GM15510 (cell line): ENCODE results near the gene EIF2A.

ENCODE experiments used
- POLR2A ChIP-seq: IDR thresholded peaks from 3 replicates; pipeline ENCODE4 v1.6.1; 2011; ENCODE audit warnings: borderline replicate concordance; ENCODE audit not compliant: insufficient read length; ENCODE audit errors: extremely low read depth

The EIF2A gene

DNA sequence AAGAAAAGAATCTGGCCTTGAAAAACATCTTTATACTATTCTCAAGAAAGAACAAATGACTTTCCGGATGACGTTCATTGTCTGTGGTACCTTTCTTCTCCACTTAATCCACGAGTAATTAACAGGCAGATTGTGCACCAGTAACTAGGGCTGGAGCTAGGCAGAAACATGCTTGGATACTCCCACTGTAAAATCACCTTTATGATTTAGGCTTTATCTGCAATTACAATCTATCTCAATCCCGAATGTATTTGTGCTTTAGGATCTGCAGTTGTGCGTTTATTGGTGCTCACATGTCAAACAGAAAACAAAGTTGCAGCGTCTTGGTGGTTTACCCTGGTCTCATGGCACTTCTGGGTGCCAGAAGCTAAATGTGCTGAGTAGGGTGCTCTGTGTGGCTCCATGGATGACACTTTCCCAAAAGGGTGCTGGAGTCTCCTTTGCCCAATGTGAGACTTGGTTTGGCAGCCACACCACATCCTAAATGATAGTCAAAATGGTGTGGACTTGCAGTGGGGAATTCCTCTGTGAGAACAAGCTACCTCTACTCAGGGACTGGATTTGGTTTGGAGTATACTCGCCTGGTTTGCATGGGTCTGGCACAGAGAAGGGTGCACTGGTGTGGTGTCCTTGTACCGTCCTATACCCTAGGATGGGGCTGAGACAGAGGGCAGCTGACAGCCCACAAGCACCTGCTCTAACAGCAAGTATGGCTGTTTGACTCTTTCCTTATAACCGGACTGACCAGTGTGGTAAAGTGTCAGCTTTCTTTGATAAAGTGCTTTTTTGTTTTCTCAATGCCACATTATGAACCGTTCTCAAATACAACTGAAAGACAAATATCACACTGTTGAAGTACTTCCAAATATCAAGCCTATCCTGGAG, 8.0 kb upstream of the EIF2A start:
- no peak for TF ChIP-seq POLR2A

- TF ChIP-seq POLR2A: no peak
Observed at GRCh38 chr3:150540297-150540696, 6.3 kb upstream of the EIF2A start.

DNA sequence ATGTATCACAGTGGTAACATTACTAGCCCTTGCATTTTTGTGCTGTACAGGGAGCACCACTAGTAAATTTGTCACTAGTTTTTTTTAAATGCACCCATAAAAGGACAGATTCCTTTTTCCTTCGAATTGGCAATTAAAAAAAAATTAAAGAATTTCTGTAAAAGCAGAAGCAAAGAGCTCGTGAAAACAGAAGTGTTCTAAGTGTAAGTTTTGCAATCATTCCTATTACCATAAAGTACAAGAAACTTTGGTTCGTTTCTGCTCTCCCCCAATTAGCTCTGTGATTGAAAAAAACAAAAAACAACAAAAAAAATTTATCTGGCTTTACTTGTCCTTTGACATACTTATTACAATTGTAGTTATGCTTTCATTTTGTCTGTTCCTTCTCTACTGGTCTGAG, 5.6 kb upstream of the EIF2A start:
- no peak for TF ChIP-seq POLR2A

GRCh38 chr3:150543128-150543527, 3.5 kb upstream of the EIF2A start:
- no peak for TF ChIP-seq POLR2A

DNA sequence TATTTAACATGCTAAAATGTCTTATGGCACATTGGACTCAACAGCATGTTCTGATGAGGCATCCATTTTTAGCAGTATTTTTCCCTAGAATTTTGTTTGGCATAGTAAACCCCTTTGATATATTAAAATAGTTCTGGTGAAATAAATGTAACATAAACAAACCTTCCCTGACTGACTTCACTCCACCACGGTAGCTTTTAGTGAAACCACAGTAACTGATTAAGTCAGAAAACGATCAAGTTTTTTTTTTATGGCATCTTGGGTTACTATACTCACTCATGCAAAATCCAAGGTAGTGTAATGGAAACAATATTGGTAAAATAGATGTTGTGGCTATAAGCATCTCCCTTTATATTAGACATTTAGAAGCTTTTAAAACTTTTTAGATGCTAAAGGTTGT, 3.1 kb upstream of the EIF2A start:
- no peak for TF ChIP-seq POLR2A

DNA sequence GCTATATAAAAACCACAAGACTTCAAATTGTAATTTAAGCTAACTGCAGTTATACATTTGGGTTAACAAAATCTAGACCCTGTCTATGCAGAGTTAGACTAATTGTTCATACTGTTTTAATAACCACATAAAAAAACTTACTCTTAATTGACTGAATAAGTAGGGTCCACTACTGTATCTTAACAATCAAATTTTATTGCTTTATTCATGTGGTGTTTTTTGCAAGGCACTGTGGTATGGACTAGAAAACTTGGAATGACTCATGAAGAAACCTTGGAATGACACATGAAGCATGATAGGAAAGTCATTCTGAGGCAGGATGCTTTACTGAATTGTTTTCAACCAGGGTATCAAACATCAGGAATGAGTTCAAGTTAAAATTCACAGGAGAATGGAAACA, 2.5 kb upstream of the EIF2A start:
- no peak for TF ChIP-seq POLR2A

- no peak for TF ChIP-seq POLR2A
Observed at GRCh38 chr3:150544726-150545125, 1.9 kb upstream of the EIF2A start.

DNA sequence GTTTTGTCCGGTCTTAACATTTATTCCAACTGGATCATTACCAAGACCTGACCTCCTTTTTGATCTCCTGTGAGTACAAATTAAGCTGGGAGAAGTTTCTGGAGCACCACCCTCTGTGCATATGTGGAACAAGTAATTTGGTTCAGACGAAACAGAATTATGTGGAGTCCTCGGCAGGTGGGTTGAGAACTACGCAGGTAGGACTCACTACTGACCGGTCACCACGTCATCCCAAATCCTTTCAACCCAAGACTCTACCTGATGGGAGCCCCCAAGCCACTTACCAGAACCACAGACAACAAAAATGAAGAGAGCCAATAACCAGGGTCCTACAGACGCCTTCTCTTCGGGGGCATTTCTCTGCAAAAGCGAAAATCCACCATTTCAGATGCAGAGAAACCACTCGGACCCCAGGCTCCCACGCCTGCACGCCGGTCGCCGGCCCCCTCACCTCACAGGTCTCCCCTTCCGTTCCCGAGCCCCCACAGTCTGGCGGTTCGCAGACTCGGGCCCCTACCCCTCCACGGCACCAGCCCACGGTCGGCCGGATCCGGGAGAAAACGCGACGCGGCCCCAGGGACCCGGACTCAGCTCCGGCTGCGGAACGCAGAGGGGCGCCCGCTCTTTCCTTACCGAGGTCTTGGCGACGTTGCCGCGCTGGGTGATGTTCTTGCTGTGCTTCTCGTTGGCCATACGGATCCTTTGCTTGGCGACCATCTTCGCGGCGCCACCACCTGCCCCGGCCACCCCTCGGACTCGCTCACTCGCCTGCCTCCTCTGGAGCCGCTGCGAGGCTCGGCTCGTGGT, 965 bp upstream of the EIF2A start:
- TF ChIP-seq POLR2A: no peak

GRCh38 chr3:150547045-150547741, 606 bp downstream of the EIF2A start:
- TF ChIP-seq POLR2A: no peak

DNA sequence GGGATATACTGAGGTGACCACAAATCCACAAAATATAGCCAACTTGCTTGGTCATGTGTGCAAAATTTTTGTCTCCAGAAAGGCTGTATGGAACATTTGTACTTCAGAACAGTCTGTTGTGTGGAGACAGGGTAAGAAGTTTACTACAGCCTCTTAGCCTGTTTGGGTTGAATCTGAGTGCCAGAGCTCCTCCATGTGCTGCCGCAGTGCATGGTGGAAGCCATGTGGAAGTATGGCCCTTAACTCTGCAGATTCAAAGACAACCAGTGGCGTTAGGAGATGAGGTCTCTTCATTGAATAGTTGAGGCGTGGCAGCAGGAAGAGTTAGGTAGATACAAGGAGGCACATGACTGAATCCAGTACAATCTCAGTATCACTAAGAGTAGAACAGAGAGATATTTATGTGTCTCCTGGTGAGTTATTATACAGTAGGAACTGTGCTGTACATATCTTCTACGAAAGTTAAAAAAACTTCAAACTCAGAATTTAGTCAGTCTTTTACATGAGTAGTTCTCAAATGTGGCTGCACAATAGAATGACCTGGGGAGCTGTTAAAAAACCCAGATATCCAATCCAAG, 9.4 kb downstream of the EIF2A start:
- TF ChIP-seq POLR2A: no peak

GRCh38 chr3:150556792-150557191, 10.2 kb downstream of the EIF2A start:
- no peak for TF ChIP-seq POLR2A

- TF ChIP-seq POLR2A: no peak
Observed at GRCh38 chr3:150557725-150558124, 11.1 kb downstream of the EIF2A start.

DNA sequence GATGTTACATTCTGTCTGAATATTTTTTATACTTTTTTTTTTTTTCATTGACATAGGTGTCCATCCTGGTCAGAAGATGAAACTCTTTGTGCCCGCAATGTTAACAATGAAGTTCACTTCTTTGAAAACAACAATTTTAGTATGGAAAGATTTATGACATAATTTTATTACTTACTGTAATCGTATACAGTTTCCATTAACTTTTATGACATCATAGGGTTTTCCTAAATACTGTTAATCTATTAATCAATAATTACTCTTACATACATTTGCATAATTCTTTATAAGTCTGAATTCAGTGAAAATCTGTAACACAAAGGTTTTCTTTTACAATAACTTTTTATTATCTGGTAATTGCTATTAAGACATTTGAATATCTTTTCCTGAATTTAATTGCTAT, 17.7 kb downstream of the EIF2A start:
- TF ChIP-seq POLR2A: no peak

DNA sequence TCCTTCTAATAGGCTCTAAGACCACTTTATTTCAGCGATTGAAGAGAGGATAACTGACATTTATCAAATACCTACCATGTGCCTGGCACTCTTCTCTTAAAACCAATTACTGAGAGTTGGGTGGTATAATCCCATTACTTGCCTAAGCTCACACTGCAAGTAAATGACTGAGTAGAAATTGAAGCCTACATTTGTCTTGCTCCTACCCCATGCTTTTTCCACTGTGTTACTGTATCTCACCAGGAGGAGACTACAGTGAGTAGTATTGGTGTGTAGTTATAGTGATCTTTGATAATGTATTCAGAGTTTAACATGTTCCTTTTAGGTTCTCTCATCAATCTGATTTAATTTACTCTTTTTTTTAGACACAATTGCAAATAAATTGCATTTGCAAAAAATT, 20.7 kb downstream of the EIF2A start:
- TF ChIP-seq POLR2A: no peak

DNA sequence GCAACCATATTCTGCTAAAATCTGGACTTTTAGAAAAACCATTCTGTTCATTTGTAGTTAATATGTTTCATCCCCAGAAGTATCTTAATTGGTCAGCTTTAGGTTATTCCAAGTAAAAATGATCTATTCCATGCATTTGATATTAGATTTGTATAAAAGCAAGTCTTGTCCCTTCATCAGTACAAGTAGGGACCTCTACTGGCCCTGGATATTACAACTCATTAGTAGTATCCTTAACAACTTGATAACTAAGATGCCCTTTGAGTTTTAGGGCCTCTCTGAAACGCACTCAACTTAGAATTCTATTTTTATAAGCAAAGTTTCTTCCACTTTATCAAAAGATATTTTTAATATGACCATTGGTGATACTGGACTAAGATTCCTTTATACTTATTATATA, 31.3 kb downstream of the EIF2A start:
- TF ChIP-seq POLR2A: no peak

DNA sequence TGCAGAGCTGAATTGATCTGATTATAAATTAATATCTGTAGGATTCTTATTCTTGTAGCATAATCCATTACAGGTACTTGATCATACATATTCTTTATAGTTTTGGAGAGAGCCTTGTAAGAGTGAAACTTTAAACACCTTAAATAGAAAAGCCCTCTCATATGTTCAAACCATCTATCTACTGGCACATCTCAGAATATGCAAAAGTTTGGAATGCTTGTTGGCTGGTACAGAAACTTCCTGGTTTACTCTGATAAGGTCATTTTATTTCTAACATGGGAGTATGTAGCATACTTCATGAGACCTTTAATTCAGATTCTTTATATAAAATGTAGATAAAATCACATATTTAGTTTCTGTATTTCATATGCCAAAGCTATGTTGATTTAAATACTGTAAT, 34.6 kb downstream of the EIF2A start:
- no peak for TF ChIP-seq POLR2A

DNA sequence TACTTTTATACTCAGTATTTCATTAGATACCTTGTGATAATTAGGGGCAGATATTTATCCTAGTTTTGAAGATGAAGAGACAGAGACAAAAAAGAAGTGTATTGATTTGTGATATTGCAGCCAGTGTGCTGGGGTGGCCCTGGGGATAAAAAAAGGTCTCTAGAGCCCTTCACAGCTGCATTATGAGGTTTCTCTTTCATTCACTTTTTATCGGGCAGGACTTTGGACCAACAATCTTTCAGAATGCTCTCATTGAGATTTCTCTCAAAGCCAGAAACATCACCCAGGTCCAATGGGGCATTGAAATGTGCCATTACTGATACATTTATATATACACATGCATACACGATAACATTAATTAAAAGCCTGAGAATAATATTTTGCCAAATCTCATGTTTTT, 36.0 kb downstream of the EIF2A start:
- no peak for TF ChIP-seq POLR2A
